Subcutaneous adipose tissue (tissue), 4 donors: ENCODE measurements around the gene DCAF11. TPM values are rescaled to one million over a fixed set of nuclear protein-coding genes. Genes with fewer than 3 reads are reported as not detected.

Experiments used
- total RNA-seq, 4 donors: library from RNA; depleted of rRNA; stranded (reverse); fragments of >200 nt; gene quantifications; one replicate each; pipeline ENCODE4 v1.1.0, GENCODE V29; 2016
- TF ChIP-seq, protein P1 (sequence below): fragments of 450-650 bp; IDR thresholded peaks from one replicate; pipeline ENCODE4 v1.5.1; 2016; ENCODE audit warnings: low read depth, mild to moderate bottlenecking, control low read depth, antibody characterized with exemption, moderate library complexity

Gene DCAF11
- total RNA-seq, 4 donors from 2014 or later, result 39.6 to 83.5 (median 53.2) TPM

DNA sequence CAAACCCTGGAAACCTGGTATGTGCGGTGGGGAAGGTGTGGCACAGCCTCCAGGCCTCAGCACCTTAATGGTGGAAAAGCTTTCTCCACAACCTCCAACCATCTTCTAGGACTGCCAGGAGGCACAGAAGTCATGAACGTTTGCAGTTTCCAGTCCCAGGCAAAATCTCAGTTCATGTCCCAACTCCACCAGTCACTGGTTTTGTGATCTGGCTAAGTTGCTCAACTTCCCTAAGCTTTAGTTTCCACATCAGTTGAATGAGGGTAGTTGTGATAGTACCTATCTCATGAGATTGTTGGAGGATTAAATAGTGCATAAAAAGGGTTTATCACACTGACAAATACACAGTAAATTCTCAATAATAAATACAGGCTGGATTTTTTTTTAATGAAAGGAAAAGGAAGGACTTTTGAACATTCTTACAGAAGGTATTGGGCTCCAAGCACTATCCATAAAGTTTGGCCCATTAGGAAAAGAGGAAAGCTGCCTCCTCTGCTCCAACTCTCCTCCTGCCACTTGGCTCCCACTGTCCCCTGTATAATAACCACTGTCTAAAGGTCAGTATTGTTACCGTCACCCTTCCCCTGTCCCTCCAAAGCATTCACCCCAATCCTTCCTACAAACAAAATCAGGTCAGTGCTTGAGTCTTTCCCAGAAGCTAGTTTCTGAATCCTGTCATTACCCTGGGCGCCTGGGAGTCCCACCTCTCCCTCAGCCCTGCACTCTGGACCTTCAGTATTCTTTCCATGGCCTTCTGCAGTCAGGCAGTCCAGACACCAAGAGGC is 14.2 kb upstream of the DCAF11 start:
- TF ChIP-seq, protein P1, sequence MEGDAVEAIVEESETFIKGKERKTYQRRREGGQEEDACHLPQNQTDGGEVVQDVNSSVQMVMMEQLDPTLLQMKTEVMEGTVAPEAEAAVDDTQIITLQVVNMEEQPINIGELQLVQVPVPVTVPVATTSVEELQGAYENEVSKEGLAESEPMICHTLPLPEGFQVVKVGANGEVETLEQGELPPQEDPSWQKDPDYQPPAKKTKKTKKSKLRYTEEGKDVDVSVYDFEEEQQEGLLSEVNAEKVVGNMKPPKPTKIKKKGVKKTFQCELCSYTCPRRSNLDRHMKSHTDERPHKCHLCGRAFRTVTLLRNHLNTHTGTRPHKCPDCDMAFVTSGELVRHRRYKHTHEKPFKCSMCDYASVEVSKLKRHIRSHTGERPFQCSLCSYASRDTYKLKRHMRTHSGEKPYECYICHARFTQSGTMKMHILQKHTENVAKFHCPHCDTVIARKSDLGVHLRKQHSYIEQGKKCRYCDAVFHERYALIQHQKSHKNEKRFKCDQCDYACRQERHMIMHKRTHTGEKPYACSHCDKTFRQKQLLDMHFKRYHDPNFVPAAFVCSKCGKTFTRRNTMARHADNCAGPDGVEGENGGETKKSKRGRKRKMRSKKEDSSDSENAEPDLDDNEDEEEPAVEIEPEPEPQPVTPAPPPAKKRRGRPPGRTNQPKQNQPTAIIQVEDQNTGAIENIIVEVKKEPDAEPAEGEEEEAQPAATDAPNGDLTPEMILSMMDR, result no peak

DNA sequence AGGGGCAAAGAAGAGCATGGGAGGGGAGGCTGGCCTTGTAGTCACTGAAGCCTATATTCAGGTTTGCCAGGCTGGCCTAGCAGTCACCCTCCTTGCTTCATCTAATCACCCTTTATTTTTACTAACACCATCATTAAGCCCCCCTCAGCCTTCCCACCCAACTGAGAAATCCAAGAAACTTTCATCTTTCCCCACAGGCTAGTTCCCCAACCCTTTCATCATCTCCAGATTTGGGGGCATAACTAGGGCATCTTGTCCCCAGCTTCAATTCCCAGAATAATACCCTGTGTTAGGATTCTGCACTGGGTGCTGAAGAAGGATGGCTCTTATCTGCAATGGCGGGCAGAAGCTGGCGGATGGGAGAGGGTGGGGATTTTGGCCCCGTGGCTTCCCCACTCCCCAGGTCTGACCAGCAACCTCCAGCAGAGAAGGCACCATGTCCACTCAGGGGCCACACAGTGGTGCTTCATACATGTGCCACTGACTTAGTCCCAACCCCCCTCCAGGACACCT is 13.5 kb upstream of the DCAF11 start:
- TF ChIP-seq, protein P1, result no peak

DNA sequence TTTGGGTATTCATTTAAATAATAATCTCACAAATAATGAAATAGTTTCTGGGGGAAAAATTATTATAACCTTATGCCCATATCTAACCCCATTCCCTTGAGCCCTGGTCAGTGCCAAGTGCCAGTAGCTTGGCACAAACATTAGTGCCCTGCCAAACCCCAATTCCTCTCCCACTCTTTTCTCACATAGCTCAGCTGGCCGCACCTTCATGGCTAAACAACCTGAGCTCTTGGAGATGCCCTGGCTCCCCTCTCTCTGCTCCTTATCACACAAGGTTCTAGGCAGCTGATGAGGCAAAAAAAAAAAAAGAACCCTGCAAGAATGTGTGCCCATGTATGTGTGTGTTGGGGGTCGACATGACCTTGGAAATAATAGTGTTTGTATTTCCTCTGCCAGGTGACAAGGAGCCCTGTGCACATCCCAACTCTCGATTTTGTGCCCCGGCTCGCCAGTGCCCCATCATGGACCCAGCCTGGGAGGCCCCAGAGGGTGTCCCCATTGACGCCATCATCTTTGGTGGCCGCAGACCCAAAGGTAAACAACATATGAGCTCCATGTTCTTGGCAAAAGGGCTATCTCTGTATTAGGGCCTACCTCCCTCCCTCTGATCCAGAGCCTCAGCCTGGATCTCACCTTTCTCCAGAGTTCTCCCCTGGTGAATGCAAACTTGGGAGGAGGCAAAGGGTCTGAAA is 12.1 kb upstream of the DCAF11 start:
- TF ChIP-seq, protein P1, result no peak

DNA sequence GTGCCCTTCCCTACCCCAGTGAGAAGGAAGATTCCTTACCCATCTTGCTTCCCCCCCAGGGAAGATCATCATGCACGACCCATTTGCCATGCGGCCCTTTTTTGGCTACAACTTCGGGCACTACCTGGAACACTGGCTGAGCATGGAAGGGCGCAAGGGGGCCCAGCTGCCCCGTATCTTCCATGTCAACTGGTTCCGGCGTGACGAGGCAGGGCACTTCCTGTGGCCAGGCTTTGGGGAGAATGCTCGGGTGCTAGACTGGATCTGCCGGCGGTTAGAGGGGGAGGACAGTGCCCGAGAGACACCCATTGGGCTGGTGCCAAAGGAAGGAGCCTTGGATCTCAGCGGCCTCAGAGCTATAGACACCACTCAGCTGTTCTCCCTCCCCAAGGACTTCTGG is 11.1 kb upstream of the DCAF11 start:
- TF ChIP-seq, protein P1, result no peak

DNA sequence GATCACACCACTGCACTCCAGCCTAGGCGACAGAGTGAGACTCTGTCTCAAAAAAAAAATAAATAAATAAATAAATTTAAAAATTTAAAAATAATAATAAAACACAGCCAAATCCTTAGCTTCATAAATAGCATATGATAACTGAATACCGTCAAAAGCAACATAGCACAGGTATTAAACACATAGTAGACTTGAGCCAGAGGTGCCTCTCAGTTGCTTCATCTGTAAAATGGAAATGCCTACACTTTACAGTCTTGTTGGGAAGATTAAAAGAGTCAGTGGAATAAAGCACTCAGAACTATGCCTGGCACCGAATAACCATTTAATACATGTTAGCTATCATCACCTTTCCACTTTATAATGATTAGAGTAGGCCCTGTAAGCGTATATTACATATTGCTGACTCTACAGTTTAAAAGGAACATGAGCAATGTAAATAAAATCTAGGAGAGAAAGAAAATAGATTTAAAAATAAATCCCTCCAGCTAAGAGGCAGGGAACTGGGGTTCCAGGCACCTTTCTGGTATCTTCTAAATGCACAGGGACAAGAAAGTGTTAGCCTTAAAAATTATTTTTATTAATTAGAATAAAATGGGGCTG is 7.8 kb upstream of the DCAF11 start:
- TF ChIP-seq, protein P1, result no peak

DNA sequence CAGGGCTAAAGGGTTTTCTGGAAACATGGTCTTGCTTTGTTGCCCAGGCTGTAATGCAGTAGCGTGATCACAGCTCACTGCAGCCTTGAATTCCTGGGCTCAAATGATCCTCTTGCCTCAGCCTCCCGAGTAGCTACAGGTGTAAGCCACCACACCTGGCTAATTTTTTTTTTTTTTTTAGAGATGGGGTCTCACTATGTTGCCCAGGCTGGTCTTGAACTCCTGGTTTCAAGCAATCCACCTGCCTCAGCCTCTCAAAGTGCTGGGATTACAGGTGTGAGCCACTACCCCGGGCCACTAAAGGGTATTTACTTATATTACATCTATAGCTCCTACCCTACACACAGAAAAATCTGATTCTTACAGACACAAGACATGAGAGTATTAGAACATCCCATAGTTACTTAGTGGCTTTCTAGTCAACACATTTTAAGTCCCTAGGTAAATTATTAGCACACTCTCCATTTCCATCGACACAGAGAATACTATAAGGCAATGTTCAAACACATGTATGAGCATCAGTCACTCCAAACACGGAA is 6.2 kb upstream of the DCAF11 start:
- TF ChIP-seq, protein P1, result no peak

DNA sequence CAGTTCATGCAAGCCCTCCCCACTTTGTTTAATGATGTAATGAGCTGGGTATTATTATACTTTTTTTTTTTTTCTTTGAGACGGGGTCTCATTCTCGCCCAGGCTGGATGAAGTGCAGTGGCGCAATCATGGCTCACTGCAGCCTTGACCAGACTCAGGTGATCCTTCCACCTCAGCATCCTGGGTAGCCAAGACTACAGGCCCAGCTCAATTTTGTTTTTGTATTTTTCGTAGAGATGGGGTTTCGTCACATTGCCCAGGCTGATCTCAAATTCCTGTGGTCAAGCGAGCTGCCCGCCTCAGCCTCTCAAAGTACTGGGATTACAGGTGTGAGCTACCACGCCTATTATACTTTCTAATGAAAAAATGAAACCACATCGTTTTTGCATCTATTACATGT is 4.5 kb upstream of the DCAF11 start:
- TF ChIP-seq, protein P1, result no peak
